Hepatocyte (in vitro differentiated cells): ENCODE data around the gene EYA3. TPM values are rescaled to one million over a fixed set of nuclear protein-coding genes. Genes with fewer than 3 reads are reported as not detected.

Experiments
- DNase-seq: peaks from one replicate; pipeline ENCODE4 v3.0.0-alpha.2; 2016; ENCODE audit warnings: low spot score
- H2AFZ ChIP-seq: fragments of 200-600 bp; sonication (generic); 2 replicates; pipeline ENCODE4 v1.6.0; 2016; ENCODE audit warnings: antibody characterized with exemption, mild to moderate bottlenecking
- H3K27ac ChIP-seq: fragments of 200-600 bp; sonication (generic); 2 replicates; pipeline ENCODE4 v1.5.1; 2016; ENCODE audit warnings: mild to moderate bottlenecking
- H3K27me3 ChIP-seq: fragments of 200-600 bp; sonication (generic); 2 replicates; pipeline ENCODE4 v1.6.1; 2016
- H3K36me3 ChIP-seq: fragments of 200-600 bp; sonication (generic); replicated peaks from 2 replicates; pipeline ENCODE4 v1.5.1; 2016; ENCODE audit warnings: low read depth; ENCODE audit not compliant: insufficient read depth
- H3K4me1 ChIP-seq: fragments of 200-600 bp; sonication (generic); 2 replicates; pipeline ENCODE4 v1.5.1; 2016; ENCODE audit warnings: mild to moderate bottlenecking, moderate library complexity; ENCODE audit not compliant: insufficient read depth
- H3K4me2 ChIP-seq: fragments of 200-600 bp; sonication (generic); 2 replicates; pipeline ENCODE4 v1.6.0; 2016
- H3K4me3 ChIP-seq: fragments of 200-600 bp; sonication (generic); 2 replicates; pipeline ENCODE4 v1.5.1; 2016; ENCODE audit warnings: mild to moderate bottlenecking
- H3K79me2 ChIP-seq: fragments of 200-600 bp; sonication (generic); 2 replicates; pipeline ENCODE4 v1.6.0; 2017; ENCODE audit warnings: mild to moderate bottlenecking
- H3K9me2 ChIP-seq: fragments of 200-600 bp; sonication (generic); replicated peaks from 2 replicates; pipeline ENCODE4 v1.6.0; 2017; ENCODE audit warnings: mild to moderate bottlenecking; ENCODE audit not compliant: insufficient read depth
- H3K9me3 ChIP-seq: fragments of 200-600 bp; sonication (generic); 2 replicates; pipeline ENCODE4 v1.5.1; 2016; ENCODE audit warnings: low read depth, mild to moderate bottlenecking
- H4K20me1 ChIP-seq: fragments of 200-600 bp; sonication (generic); 2 replicates; pipeline ENCODE4 v1.6.0; 2016; ENCODE audit warnings: mild to moderate bottlenecking; ENCODE audit not compliant: insufficient read depth, poor library complexity, severe bottlenecking
- CTCF ChIP-seq: fragments of 200-600 bp; sonication (generic); IDR thresholded peaks from 2 replicates; pipeline ENCODE4 v1.5.1; 2016; ENCODE audit warnings: antibody characterized with exemption, mild to moderate bottlenecking; ENCODE audit not compliant: poor library complexity
- EZH2 ChIP-seq: fragments of 200-600 bp; sonication (generic); IDR thresholded peaks from 2 replicates; pipeline ENCODE4 v1.6.1; 2016; ENCODE audit warnings: antibody characterized with exemption, mild to moderate bottlenecking, borderline replicate concordance
- EZH2phosphoT487 ChIP-seq: fragments of 200-600 bp; sonication (generic); IDR thresholded peaks from one replicate; pipeline ENCODE4 v1.6.1; 2018; ENCODE audit warnings: antibody characterized with exemption, mild to moderate bottlenecking, low read depth, moderate library complexity; ENCODE audit not compliant: unreplicated experiment, severe bottlenecking
- WGBS: methylation state at CpG from one replicate; pipeline ENCODE4 v1.1.6; 2016; ENCODE audit warnings: low lambda C conversion rate; ENCODE audit errors: missing lambda C conversion rate; 5-methylcytosine and 5-hydroxymethylcytosine counted together
- polyA plus RNA-seq: library from polyadenylated mRNA; unstranded; fragments of >200 nt; fragmentation: Nextera tagmentation; extraction: Ambion mirVana; gene quantifications from 2 replicates; pipeline ENCODE4 v1.2.1, GENCODE V29; 2016
- total RNA-seq: library from RNA; depleted of rRNA; stranded (reverse); fragments of >200 nt; gene quantifications from 2 replicates; pipeline ENCODE4 v1.2.3, GENCODE V29; 2014

The EYA3 gene
- total and polyA plus RNA-seq, 2 experiments from 2014 or later = 4.2 to 19.9 TPM

- Histone ChIP-seq H3K4me3 (no peak overlapping the region), H3K79me2 (no peaks in the 10 kb centered on the region), H2AFZ (no peak overlapping the region), H3K9me2 (no peaks in the 10 kb centered on the region), H3K27me3 (peaks cover 3% of the 10 kb centered on the region), H4K20me1 (no peaks in the 10 kb centered on the region), H3K36me3 (no peaks in the 10 kb centered on the region), H3K4me1 (no peaks in the 10 kb centered on the region), H3K27ac (no peak overlapping the region), H3K4me2 (no peak overlapping the region), H3K9me3 (no peaks in the 10 kb centered on the region)
- TF ChIP-seq EZH2 (no peak), CTCF (no peak), EZH2phosphoT487 (no peak)
- WGBS = 96% methylated on average over 3 of the region's 3 CpGs
- no peak for DNase-seq
Observed at GRCh38 chr1:28122183-28122582, 33.8 kb upstream of the EYA3 start.

DNA sequence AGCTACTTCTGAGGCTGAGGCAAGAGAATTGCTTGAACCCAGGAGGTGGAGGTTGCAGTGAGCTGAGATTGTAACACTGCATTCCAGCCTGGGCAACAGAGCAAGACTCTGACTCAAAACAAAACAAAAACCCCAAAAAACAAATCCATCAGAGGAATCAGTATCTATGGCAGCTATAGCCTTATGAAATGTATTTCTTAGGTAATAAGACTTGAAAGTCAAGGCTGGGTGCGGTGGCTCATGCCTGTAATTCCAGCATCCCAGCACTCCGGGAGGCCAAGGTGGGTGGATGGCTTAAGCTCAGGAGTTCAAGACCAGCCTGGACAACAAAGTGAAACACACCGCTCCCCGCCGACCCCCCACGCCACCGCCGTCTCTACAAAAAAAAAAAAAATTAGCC is 31.1 kb upstream of the EYA3 start:
- no peak overlapping the region for H3K27ac ChIP-seq
- DNase-seq = no peak
- H3K4me1 ChIP-seq = no peaks in the 10 kb centered on the region
- H3K36me3 ChIP-seq = no peaks in the 10 kb centered on the region
- H3K27me3 ChIP-seq = no peaks in the 10 kb centered on the region
- no peak overlapping the region for H3K4me2 ChIP-seq
- no peaks in the 10 kb centered on the region for H3K9me3 ChIP-seq
- H3K79me2 ChIP-seq = no peaks in the 10 kb centered on the region
- TF ChIP-seq EZH2phosphoT487 (no peak), EZH2 (no peak), CTCF (no peak)
- 92% methylated on average over 8 of the region's 8 CpGs for WGBS
- H3K9me2 ChIP-seq = no peaks in the 10 kb centered on the region
- no peak overlapping the region for H2AFZ ChIP-seq
- no peaks in the 10 kb centered on the region for H4K20me1 ChIP-seq
- H3K4me3 ChIP-seq = no peak overlapping the region

- H3K27ac ChIP-seq = no peak overlapping the region
- H3K4me1 ChIP-seq = no peaks in the 10 kb centered on the region
- H3K4me2 ChIP-seq = no peak overlapping the region
- no peak for TF ChIP-seq EZH2
- TF ChIP-seq CTCF = no peak
- TF ChIP-seq EZH2phosphoT487 = no peak
- no peak for DNase-seq
- no peak overlapping the region for H2AFZ ChIP-seq
- no peaks in the 10 kb centered on the region for H3K36me3 ChIP-seq
- no peaks in the 10 kb centered on the region for H3K79me2 ChIP-seq
- H3K27me3 ChIP-seq = no peaks in the 10 kb centered on the region
- H3K9me3 ChIP-seq = no peaks in the 10 kb centered on the region
- no peaks in the 10 kb centered on the region for H3K9me2 ChIP-seq
- H4K20me1 ChIP-seq = no peaks in the 10 kb centered on the region
- 92% methylated on average over 5 of the region's 5 CpGs for WGBS
- H3K4me3 ChIP-seq = no peak overlapping the region
Observed at GRCh38 chr1:28118640-28119307, 30.4 kb upstream of the EYA3 start.
